ENCODE results near the gene IL17RD. TPM values are rescaled to one million over a fixed set of nuclear protein-coding genes. Genes with fewer than 3 reads are reported as not detected.

IL17RD gene
- total RNA-seq, 2 experiments from 2014 or later: 0.02 to 0.14 TPM

GRCh38 chr3:57141719-57142410 is 23.3 kb downstream of the IL17RD start:
- CTCF ChIA-PET: no interaction called here
- Mint-ChIP-seq H3K36me3 (no peaks in the 10 kb centered on the region), H3K4me3 (no peak overlapping the region), H3K27me3 (peaks cover 13% of the 10 kb centered on the region), H3K27ac (no peak overlapping the region), H3K4me1 (ENCODE audit: low read depth) (no peaks in the 10 kb centered on the region), H3K9me3 (no peaks in the 10 kb centered on the region)
- POLR2A ChIA-PET: no interaction called here
- no peak for DNase-seq
- intact Hi-C loops (cut with micrococcal nuclease): no loop called here

- Mint-ChIP-seq H3K4me1 (ENCODE audit: low read depth) (no peaks in the 10 kb centered on the region), H3K36me3 (no peaks in the 10 kb centered on the region), H3K27ac (no peak overlapping the region), H3K9me3 (no peaks in the 10 kb centered on the region), H3K27me3 (peaks cover 16% of the 10 kb centered on the region), H3K4me3 (no peak overlapping the region)
- ChIA-PET POLR2A (no interaction called here), CTCF (no interaction called here)
- no peak for DNase-seq
- intact Hi-C loops (cut with micrococcal nuclease): no loop called here
Measured at GRCh38 chr3:57140894-57141293, 24.3 kb downstream of the IL17RD start.

DNA sequence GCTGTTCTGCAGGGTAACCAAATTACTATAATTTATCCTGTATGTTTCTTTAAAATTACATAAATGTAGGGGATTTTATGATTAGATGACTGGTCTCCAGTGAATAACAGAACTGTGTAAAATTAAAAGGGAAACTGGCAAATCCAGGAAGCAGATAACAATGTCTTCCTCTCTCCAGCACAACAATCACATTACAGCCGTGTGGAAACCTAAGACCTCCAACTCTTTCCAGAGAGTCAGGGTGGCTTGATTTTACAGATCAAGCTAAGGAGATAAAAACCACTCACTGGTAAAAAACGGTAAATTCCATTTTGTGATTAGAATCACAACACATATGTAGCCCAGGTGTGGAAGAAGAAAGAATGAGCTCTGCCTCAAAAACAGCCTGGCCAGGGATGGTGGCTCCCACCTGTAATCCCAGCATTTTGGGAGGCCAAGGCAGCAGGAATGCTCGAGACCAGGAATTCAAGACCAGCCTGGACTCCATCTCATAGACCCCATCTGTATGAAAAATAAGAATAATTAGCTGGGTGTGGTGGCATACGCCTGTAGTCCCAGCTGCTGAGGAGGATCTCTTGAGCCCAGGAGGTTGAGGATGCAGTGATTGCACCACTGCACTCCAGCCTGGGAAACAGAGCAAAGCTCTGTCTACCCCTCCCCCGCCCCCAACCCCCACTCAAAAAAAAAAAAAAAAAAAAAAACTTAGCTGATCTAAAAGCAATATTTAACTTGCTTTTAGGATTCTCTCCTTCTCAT is 29.0 kb downstream of the IL17RD start:
- intact Hi-C loops (cut with micrococcal nuclease): no loop called here
- no peaks in the 10 kb centered on the region for H3K4me1 Mint-ChIP-seq (ENCODE audit: low read depth)
- no peaks in the 10 kb centered on the region for H3K9me3 Mint-ChIP-seq
- H3K27me3 Mint-ChIP-seq: peaks cover 13% of the 10 kb centered on the region
- DNase-seq: no peak
- no peaks in the 10 kb centered on the region for H3K36me3 Mint-ChIP-seq
- CTCF ChIA-PET: interaction anchor here (1.2 kb wide), 1 partner anchor 37 kb away, joined by 6 read pairs; no protein-coding TSS in a partner anchor
- H3K4me3 Mint-ChIP-seq: no peak overlapping the region
- POLR2A ChIA-PET: no interaction called here
- H3K27ac Mint-ChIP-seq: no peak overlapping the region

DNA sequence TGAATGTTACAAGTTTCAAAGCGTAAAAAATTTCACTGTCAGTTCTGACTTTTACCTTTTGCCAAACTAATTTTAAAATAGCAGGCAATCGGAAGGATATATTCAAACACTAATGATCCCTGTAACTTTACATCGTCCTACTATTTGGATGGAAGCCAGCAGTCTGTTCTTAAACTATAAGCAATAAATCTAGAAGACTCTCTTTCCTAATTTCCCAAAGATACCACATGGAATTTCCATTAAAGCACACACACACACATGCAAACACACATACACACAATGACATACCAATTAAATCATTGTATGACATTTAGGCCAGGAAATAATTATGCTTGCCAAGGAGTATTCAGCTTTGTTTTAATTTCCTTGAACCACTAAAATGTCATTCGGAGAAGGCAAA is 32.0 kb downstream of the IL17RD start:
- no peak for DNase-seq
- Mint-ChIP-seq H3K36me3 (no peaks in the 10 kb centered on the region), H3K27me3 (peaks cover 14% of the 10 kb centered on the region), H3K4me3 (no peak overlapping the region), H3K9me3 (no peaks in the 10 kb centered on the region), H3K27ac (no peak overlapping the region), H3K4me1 (ENCODE audit: low read depth) (no peaks in the 10 kb centered on the region)
- ChIA-PET POLR2A (no interaction called here), CTCF (interaction anchor here (0.7 kb wide), 1 partner anchor 36 kb away, joined by 3 read pairs; no protein-coding TSS in a partner anchor)
- intact Hi-C loops (cut with micrococcal nuclease): no loop called here

DNA sequence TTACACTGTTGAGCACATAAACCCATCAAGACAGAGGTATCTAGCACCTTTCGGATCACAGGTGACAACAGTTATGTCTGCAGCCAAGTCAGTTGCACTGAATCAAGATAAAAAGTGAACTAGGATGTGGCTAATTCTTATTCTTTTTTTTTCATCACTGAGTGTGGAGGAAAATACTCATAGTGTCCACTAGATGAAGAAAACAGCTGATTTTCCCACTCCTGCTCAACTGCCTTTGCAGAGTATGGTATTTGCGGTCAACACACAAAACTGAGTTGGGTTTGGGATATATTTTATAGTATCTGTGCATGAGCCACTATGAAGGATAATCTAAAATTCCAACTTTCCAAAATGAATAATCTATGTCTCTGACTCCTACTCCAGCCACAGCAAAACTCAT is 32.5 kb downstream of the IL17RD start:
- Mint-ChIP-seq H3K4me3 (no peak overlapping the region), H3K4me1 (ENCODE audit: low read depth) (no peaks in the 10 kb centered on the region), H3K27me3 (peaks cover 14% of the 10 kb centered on the region), H3K27ac (no peak overlapping the region), H3K36me3 (no peaks in the 10 kb centered on the region), H3K9me3 (no peaks in the 10 kb centered on the region)
- ChIA-PET CTCF (interaction anchor here (0.7 kb wide), 1 partner anchor 37 kb away, joined by 3 read pairs; no protein-coding TSS in a partner anchor), POLR2A (no interaction called here)
- intact Hi-C loops (cut with micrococcal nuclease): no loop called here
- no peak for DNase-seq

GRCh38 chr3:57131210-57131588 is 34.0 kb downstream of the IL17RD start:
- no peak overlapping the region for H3K4me3 Mint-ChIP-seq

DNA sequence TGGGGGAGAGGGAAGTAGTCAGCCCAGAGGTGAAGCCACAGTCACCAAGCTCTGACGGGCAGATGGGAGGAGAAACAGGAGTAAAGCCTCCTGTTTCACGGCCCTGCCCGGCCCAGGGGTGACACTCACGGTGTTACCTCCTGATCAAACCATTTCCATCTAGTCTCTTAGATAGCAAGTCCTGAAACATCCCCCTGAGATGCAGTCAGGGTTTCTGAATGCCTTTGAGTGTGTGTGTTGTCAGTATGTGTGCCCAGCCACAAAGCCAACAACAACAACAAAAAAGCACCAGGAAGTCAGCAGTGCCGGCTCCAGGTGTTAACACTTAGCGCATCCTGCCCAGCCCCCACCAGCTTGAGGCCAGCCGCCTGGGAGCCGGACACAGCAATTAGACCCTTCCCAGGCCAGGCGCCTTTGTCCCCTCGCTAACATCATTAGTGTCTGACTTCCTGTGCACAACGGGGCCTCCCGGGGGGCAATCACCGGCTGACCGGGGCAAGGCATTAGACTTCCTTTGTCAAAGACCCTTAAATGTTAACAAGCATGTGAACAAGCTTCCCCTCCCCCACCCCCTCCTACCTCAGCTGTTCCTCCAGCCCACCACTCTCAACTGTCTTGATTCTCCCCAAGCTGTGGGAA is 34.5 kb downstream of the IL17RD start:
- intact Hi-C loops (cut with micrococcal nuclease): no loop called here
- CTCF ChIA-PET: interaction anchor here (1.4 kb wide), 1 partner anchor 31 kb away, joined by 3 read pairs; no protein-coding TSS in a partner anchor
- Mint-ChIP-seq H3K27ac (no peak overlapping the region), H3K9me3 (no peaks in the 10 kb centered on the region), H3K27me3 (peaks cover 11% of the 10 kb centered on the region), H3K4me1 (ENCODE audit: low read depth) (no peaks in the 10 kb centered on the region), H3K4me3 (no peak overlapping the region), H3K36me3 (no peaks in the 10 kb centered on the region)
- no peak for DNase-seq
- POLR2A ChIA-PET: no interaction called here

More at GRCh38 chr3:57131210-57131588, 34.0 kb downstream of the IL17RD start:
- H3K27me3 Mint-ChIP-seq: peaks cover 11% of the 10 kb centered on the region
- H3K27ac Mint-ChIP-seq: no peak overlapping the region
- ChIA-PET CTCF (no interaction called here), POLR2A (no interaction called here)
- H3K9me3 Mint-ChIP-seq: no peaks in the 10 kb centered on the region
- intact Hi-C loops (cut with micrococcal nuclease): no loop called here
- no peak for DNase-seq
- H3K4me1 Mint-ChIP-seq (ENCODE audit: low read depth): no peaks in the 10 kb centered on the region
- H3K36me3 Mint-ChIP-seq: no peaks in the 10 kb centered on the region

- Mint-ChIP-seq H3K27me3 (peaks cover 11% of the 10 kb centered on the region), H3K27ac (no peak overlapping the region), H3K4me3 (no peak overlapping the region), H3K4me1 (ENCODE audit: low read depth) (no peaks in the 10 kb centered on the region), H3K9me3 (no peaks in the 10 kb centered on the region), H3K36me3 (no peaks in the 10 kb centered on the region)
- ChIA-PET POLR2A (no interaction called here), CTCF (interaction anchor here (1.4 kb wide), 1 partner anchor 29 kb away, joined by 3 read pairs; no protein-coding TSS in a partner anchor)
- intact Hi-C loops (cut with micrococcal nuclease): no loop called here
- DNase-seq: no peak
Measured at GRCh38 chr3:57128826-57129667, 36.1 kb downstream of the IL17RD start.

- no peak overlapping the region for H3K4me3 Mint-ChIP-seq
- peaks cover 15% of the 10 kb centered on the region for H3K27me3 Mint-ChIP-seq
- no peaks in the 10 kb centered on the region for H3K36me3 Mint-ChIP-seq
- ChIA-PET CTCF (interaction anchor here (1.0 kb wide), 1 partner anchor 34 kb away, joined by 3 read pairs; no protein-coding TSS in a partner anchor), POLR2A (no interaction called here)
- no peaks in the 10 kb centered on the region for H3K9me3 Mint-ChIP-seq
- no peak overlapping the region for H3K27ac Mint-ChIP-seq
- H3K4me1 Mint-ChIP-seq (ENCODE audit: low read depth): no peaks in the 10 kb centered on the region
- intact Hi-C loops (cut with micrococcal nuclease): no loop called here
- no peak for DNase-seq
Measured at GRCh38 chr3:57127891-57128518, 37.1 kb downstream of the IL17RD start.

DNA sequence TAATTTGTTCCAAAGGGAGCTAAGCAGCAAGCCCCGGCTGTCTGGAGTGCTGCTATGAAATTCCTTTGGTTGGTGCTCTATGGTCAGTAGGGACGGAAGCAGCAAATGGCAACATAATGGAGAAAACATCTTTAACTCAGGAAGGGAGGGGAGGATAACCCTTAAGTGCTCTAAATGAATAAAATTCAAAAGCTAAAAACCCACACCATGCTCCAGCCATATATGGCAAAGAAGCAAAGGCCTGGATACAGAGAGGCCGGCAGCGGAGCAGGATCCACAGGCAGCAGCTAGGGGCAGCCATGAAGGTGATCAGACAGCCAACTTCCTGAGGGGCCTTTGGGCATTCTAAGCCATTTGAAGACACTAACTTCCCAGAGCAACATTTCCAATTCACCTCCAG is 38.9 kb downstream of the IL17RD start:
- Mint-ChIP-seq H3K36me3 (no peaks in the 10 kb centered on the region), H3K27me3 (peaks cover 13% of the 10 kb centered on the region), H3K4me1 (ENCODE audit: low read depth) (no peaks in the 10 kb centered on the region), H3K4me3 (no peak overlapping the region), H3K27ac (no peak overlapping the region), H3K9me3 (no peaks in the 10 kb centered on the region)
- CTCF ChIA-PET: interaction anchor here (0.9 to 1.0 kb wide), 3 partner anchors 26 to 44 kb away, joined by 3 read pairs; no protein-coding TSS in a partner anchor
- no peak for DNase-seq
- POLR2A ChIA-PET: no interaction called here
- intact Hi-C loops (cut with micrococcal nuclease): no loop called here

DNA sequence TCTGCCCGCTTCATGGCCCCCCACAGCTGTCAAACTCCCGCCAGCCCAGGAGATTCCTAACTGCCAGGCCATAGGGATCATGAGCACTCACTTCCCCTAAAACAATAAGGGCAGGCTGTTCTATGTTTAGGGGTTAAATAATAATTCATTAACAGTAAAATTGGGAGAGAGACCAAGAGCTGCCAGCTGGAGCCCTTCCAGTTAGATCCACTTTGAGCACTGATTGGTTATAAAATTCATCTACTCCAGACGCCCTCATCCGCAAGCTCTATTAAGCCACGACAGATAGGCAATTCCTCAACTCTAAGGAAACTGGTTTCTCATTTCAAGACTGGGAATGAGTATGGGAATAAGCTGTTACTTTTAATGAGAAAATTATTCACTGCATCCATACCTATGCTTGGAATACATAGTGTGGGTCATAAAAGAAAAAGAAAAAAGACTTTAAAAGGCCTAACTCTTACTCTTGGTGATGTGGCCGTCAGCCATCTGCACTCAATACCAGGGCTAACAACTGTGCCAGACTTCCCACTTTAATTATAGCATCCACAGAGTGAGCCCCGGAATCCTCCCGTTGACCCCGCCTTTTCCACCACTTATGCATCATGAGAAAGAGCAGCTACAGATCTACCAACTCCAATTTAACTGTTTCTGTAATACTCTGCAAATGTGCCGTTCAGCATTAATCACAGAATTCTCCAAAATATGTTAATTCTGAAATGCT is 44.5 kb downstream of the IL17RD start:
- H3K27me3 Mint-ChIP-seq: peaks cover 5% of the 10 kb centered on the region
- intact Hi-C loops (cut with micrococcal nuclease): no loop called here
- no peaks in the 10 kb centered on the region for H3K4me1 Mint-ChIP-seq (ENCODE audit: low read depth)
- CTCF ChIA-PET: interaction anchor here (0.6 to 1.0 kb wide), 2 partner anchors 20 to 110 kb away, joined by 3 read pairs; no protein-coding TSS in a partner anchor
- DNase-seq: no peak
- H3K4me3 Mint-ChIP-seq: no peak overlapping the region
- H3K36me3 Mint-ChIP-seq: no peaks in the 10 kb centered on the region
- no peaks in the 10 kb centered on the region for H3K9me3 Mint-ChIP-seq
- no peak overlapping the region for H3K27ac Mint-ChIP-seq
- POLR2A ChIA-PET: no interaction called here

Measured in activated CD4-positive, alpha-beta memory T cell treated with anti-CD3 and anti-CD28 coated beads for 36 hours (primary cell).